Ishikawa (cell line): Measurements from ENCODE around the gene ECSIT.

Experiments used
- CEBPB ChIP-seq: IDR thresholded peaks from 2 replicates; pipeline ENCODE4 v1.6.1; 2012
- CREB1 ChIP-seq: IDR thresholded peaks from 2 replicates; pipeline ENCODE4 v1.6.1; 2012; ENCODE audit warnings: low read depth
- EGR1 ChIP-seq: IDR thresholded peaks from 2 replicates; pipeline ENCODE4 v1.6.1; 2012
- EP300 ChIP-seq: IDR thresholded peaks from 2 replicates; pipeline ENCODE4 v1.6.1; 2012; ENCODE audit warnings: borderline replicate concordance
- FOXM1 ChIP-seq: IDR thresholded peaks from 2 replicates; pipeline ENCODE4 v1.6.1; 2012; ENCODE audit warnings: low read depth, borderline replicate concordance
- MAX ChIP-seq: IDR thresholded peaks from 2 replicates; pipeline ENCODE4 v1.6.1; 2012
- NFIC ChIP-seq: IDR thresholded peaks from 2 replicates; pipeline ENCODE4 v1.6.1; 2012
- RAD21 ChIP-seq: IDR thresholded peaks from 2 replicates; pipeline ENCODE4 v1.6.1; 2012; ENCODE audit warnings: low read depth
- REST ChIP-seq: IDR thresholded peaks from 2 replicates; pipeline ENCODE4 v1.6.1; 2012; ENCODE audit warnings: low read depth, mild to moderate bottlenecking
- TAF1 ChIP-seq: IDR thresholded peaks from 2 replicates; pipeline ENCODE4 v1.6.1; 2012; ENCODE audit warnings: low read depth, mild to moderate bottlenecking
- TCF12 ChIP-seq: IDR thresholded peaks from 2 replicates; pipeline ENCODE4 v1.6.1; 2012; ENCODE audit warnings: low read depth
- TEAD4 ChIP-seq: IDR thresholded peaks from 2 replicates; pipeline ENCODE4 v1.6.1; 2012
- YY1 ChIP-seq: IDR thresholded peaks from 2 replicates; pipeline ENCODE4 v1.6.1; 2012; ENCODE audit warnings: low read depth
- ZBTB7A ChIP-seq: IDR thresholded peaks from 2 replicates; pipeline ENCODE4 v1.6.1; 2012; ENCODE audit warnings: low read depth
- TF ChIP-seq, protein P1 (sequence below): IDR thresholded peaks from 2 replicates; pipeline ENCODE4 v1.6.1; 2012

ECSIT gene

GRCh38 chr19:11551603-11552235, 22.8 kb upstream of the ECSIT start:
- no peak for TF ChIP-seq TEAD4
- peak; percentile 38; the same call in 1 of the 2 replicates for TF ChIP-seq RAD21

DNA sequence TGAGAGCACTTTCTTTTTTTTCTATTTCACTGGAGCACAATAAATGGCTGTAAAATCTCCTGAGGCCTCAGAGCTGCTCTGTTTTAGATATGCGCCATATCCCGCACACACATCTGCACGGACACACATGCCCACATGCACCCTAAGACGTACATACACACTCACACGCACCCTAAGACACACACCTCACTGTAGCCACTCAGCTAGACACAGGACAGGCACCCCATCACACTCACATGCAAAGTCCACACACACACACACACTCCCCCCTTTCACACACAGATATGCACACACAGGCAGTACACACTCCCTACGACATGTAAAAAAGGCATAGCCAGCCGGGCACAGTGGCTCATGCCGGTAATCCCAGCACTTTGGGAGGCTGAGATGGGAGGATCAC, 21.3 kb upstream of the ECSIT start:
- TF ChIP-seq NFIC (no peak), CREB1 (no peak), CEBPB (no peak), EP300 (no peak), TAF1 (no peak), ZBTB7A (no peak), REST (no peak)
- TF ChIP-seq, protein P1, sequence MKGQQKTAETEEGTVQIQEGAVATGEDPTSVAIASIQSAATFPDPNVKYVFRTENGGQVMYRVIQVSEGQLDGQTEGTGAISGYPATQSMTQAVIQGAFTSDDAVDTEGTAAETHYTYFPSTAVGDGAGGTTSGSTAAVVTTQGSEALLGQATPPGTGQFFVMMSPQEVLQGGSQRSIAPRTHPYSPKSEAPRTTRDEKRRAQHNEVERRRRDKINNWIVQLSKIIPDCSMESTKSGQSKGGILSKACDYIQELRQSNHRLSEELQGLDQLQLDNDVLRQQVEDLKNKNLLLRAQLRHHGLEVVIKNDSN: no peak

- TF ChIP-seq NFIC (no peak), TCF12 (no peak)
These were observed 20.5 kb upstream of the ECSIT start for GRCh38 chr19:11549386-11549953.

- TF ChIP-seq TEAD4 (no peak), RAD21 (no peak), TCF12 (no peak), REST (no peak), YY1 (no peak), MAX (no peak), NFIC (no peak), EP300 (no peak), EGR1 (no peak), CREB1 (no peak), ZBTB7A (no peak), FOXM1 (no peak), TAF1 (no peak), CEBPB (no peak)
- TF ChIP-seq, protein P1: no peak
These were observed 19.2 kb upstream of the ECSIT start for GRCh38 chr19:11547929-11548700.

DNA sequence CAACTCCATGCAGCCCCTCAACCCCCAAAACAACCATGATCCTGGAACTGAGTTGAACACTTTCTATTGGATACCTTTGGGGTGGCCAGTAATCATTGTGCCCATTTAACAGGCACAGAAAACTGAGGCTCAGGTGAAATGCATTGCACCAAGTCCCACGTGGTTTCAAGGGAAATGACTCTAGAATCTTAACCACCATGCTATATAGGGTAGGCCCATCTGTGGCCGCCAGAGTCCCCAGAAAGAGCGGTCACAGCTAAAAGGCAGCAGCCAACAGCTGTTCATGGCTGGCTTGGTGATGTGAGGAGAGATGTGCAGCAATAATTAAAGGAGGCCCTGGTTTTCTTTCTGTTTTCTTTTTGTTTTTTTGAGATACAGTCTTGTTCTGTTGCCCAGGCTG, 12.3 kb upstream of the ECSIT start:
- TF ChIP-seq YY1 (no peak), EGR1 (no peak), TCF12 (no peak), CREB1 (no peak), TAF1 (no peak), CEBPB (no peak), NFIC (no peak), FOXM1 (no peak)

- TF ChIP-seq NFIC: 0 out of 2 replicates have a peak, but pooled peaks have one; percentile 23
- TF ChIP-seq RAD21: no peak
- peak; percentile 59 for TF ChIP-seq TEAD4
These were observed 11.7 kb upstream of the ECSIT start for GRCh38 chr19:11540645-11541044.
